GM12878 (cell line): ENCODE measurements around the gene CNTNAP2. TPM values are rescaled to one million over a fixed set of nuclear protein-coding genes. Genes with fewer than 3 reads are reported as not detected.

Experiments
- ATAC-seq: fragments of 200-7000 bp; cut with Tn5 transposase; 3 replicates; pipeline ENCODE4 v1.9.1; 2020; ENCODE audit warnings: mild to moderate bottlenecking, moderate library complexity
- BruUV-seq: library from RNA; stranded (reverse); fragments of 400-500 nt; replicated peaks from 2 replicates; lab custom pipeline; 2021; lab: Mats Ljungman, UMichigan
- CTCF ChIA-PET: fragments of 300-600 bp; sonication (Branson Sonifier 250); formaldehyde crosslinking; extraction: SDS; loops from one replicate; lab custom pipeline; 2021; ENCODE audit warnings: inconsistent platforms; lab: Yijun Ruan, JAX
- POLR2A ChIA-PET: fragments of 350-600 bp; formaldehyde crosslinking; extraction: SDS; loops from one replicate; lab custom pipeline; 2021; ENCODE audit warnings: inconsistent platforms; lab: Charles Lee
- RAD21 ChIA-PET: fragments of 300-600 bp; sonication (Branson Sonifier 250); formaldehyde crosslinking; loops from one replicate; lab custom pipeline; 2023; ENCODE audit warnings: antibody characterized with exemption; ENCODE audit not compliant: unreplicated experiment; lab: Charles Lee
- SMC1A ChIA-PET: fragments of 300-600 bp; sonication (Branson Sonifier 250); formaldehyde crosslinking; loops from one replicate; lab custom pipeline; 2023; ENCODE audit not compliant: unreplicated experiment, uncharacterized antibody; lab: Charles Lee
- DNase-seq: peaks from one replicate; pipeline ENCODE4 v3.0.0-alpha.2; 2011; ENCODE audit warnings: low read depth, low spot score
- FAIRE-seq: peaks from 3 replicates; lab custom pipeline; 2011; peaks lifted over from hg19 to GRCh38; lab: Jason Lieb, UNC
- H2AFZ ChIP-seq: 2 replicates; pipeline ENCODE4 v1.6.0; 2011; ENCODE audit warnings: low read depth, low read length, control low read depth; ENCODE audit not compliant: control insufficient read depth
- H3K27ac ChIP-seq: 2 replicates; pipeline ENCODE4 v1.5.1; 2011; ENCODE audit warnings: control low read depth; ENCODE audit not compliant: control insufficient read depth, insufficient read depth
- H3K27me3 ChIP-seq, 2 experiments: replicated peaks in 1 of 2; 2 replicates each; pipeline versions ENCODE4 v1.6.0 to v1.6.1; 2011; ENCODE audit warnings: low read length in 1 of 2; ENCODE audit not compliant: control insufficient read depth in 2 of 2, insufficient read depth in 2 of 2
- H3K36me3 ChIP-seq, 2 experiments: 2 replicates each; pipeline ENCODE4 v1.5.1; 2011; ENCODE audit warnings: low read length in 1 of 2; ENCODE audit not compliant: control insufficient read depth in 2 of 2, insufficient read depth in 2 of 2
- H3K4me1 ChIP-seq: 2 replicates; pipeline ENCODE4 v1.6.1; 2011; ENCODE audit warnings: mild to moderate bottlenecking, low read length, moderate library complexity, mixed read lengths; ENCODE audit not compliant: control insufficient read depth, insufficient read depth
- H3K4me2 ChIP-seq: 2 replicates; pipeline ENCODE4 v1.6.0; 2011; ENCODE audit warnings: control low read depth; ENCODE audit not compliant: control insufficient read depth, insufficient read depth
- H3K4me3 ChIP-seq: fragments of 200-600 bp; sonication (generic); 2 replicates; pipeline ENCODE4 v1.5.1; 2016
- H3K79me2 ChIP-seq: 2 replicates; pipeline ENCODE4 v1.6.0; 2011; ENCODE audit warnings: low read length; ENCODE audit not compliant: control insufficient read depth, insufficient read depth
- H3K9ac ChIP-seq: 2 replicates; pipeline ENCODE4 v1.8.0; 2011; ENCODE audit warnings: low read length, control low read depth, mixed read lengths; ENCODE audit not compliant: control insufficient read depth, insufficient read depth
- H3K9me3 ChIP-seq: replicated peaks from 3 replicates; pipeline ENCODE4 v1.5.1; 2011; ENCODE audit warnings: mild to moderate bottlenecking, low read length; ENCODE audit not compliant: control insufficient read depth, insufficient read depth
- H4K20me1 ChIP-seq: 2 replicates; pipeline ENCODE4 v1.6.0; 2011; ENCODE audit not compliant: control insufficient read depth, insufficient read depth
- CBFB ChIP-seq: IDR thresholded peaks from 2 replicates; pipeline ENCODE4 v1.6.1; 2016; ENCODE audit warnings: antibody characterized with exemption, low read depth
- CBX5 ChIP-seq: sonication (generic); IDR thresholded peaks from 2 replicates; pipeline ENCODE4 v1.6.1; 2016; ENCODE audit warnings: low read depth, moderate library complexity, mild to moderate bottlenecking, inconsistent platforms
- CEBPZ ChIP-seq: fragments of 150-350 bp; IDR thresholded peaks from 2 replicates; pipeline ENCODE4 v1.6.1; 2016; ENCODE audit warnings: low read depth, low read length
- HSF1 ChIP-seq: fragments of 150-350 bp; IDR thresholded peaks from 2 replicates; pipeline ENCODE4 v1.6.1; 2014; ENCODE audit warnings: mild to moderate bottlenecking, low read depth, low read length
- JUND ChIP-seq: IDR thresholded peaks from 2 replicates; pipeline ENCODE4 v1.6.1; 2012; ENCODE audit warnings: low read depth, mild to moderate bottlenecking, low read length, improper control_type of control experiment, moderate library complexity
- LARP7 ChIP-seq: fragments of 450-650 bp; IDR thresholded peaks from 2 replicates; pipeline ENCODE4 v1.6.1; 2017; ENCODE audit warnings: mild to moderate bottlenecking
- RB1 ChIP-seq: fragments of 450-650 bp; formaldehyde crosslinking; IDR thresholded peaks from 2 replicates; pipeline ENCODE4 v1.6.1; 2017; ENCODE audit warnings: mild to moderate bottlenecking, borderline replicate concordance
- RFX5 ChIP-seq: IDR thresholded peaks from 2 replicates; pipeline ENCODE4 v1.6.1; 2011; ENCODE audit warnings: low read depth, low read length, improper control_type of control experiment
- SIN3A ChIP-seq: IDR thresholded peaks from 2 replicates; pipeline ENCODE4 v1.6.1; 2012; ENCODE audit warnings: low read depth, low read length, improper control_type of control experiment
- SKIL ChIP-seq: fragments of 450-650 bp; IDR thresholded peaks from 2 replicates; pipeline ENCODE4 v1.6.1; 2017; ENCODE audit warnings: mild to moderate bottlenecking, low read depth, inconsistent platforms; ENCODE audit not compliant: poor library complexity, severe bottlenecking
- SMC3 ChIP-seq: IDR thresholded peaks from 2 replicates; pipeline ENCODE4 v1.6.1; 2011; ENCODE audit warnings: low read length, improper control_type of control experiment, borderline replicate concordance
- SREBF2 ChIP-seq: IDR thresholded peaks from 2 replicates; pipeline ENCODE4 v1.6.1; 2012; ENCODE audit warnings: mild to moderate bottlenecking, low read length
- SRF ChIP-seq, 2 experiments: IDR thresholded peaks; 2 replicates each; pipeline ENCODE4 v1.6.1; 2011; ENCODE audit warnings: low read depth in 2 of 2, low read length in 2 of 2, mild to moderate bottlenecking in 1 of 2, moderate library complexity in 1 of 2
- TBL1XR1 ChIP-seq: IDR thresholded peaks from 2 replicates; pipeline ENCODE4 v1.6.1; 2012; ENCODE audit warnings: low read depth, low read length, improper control_type of control experiment
- WRNIP1 ChIP-seq: IDR thresholded peaks from 2 replicates; pipeline ENCODE4 v1.6.1; 2011; ENCODE audit warnings: low read depth, low read length, improper control_type of control experiment, borderline replicate concordance
- YY1 ChIP-seq: IDR thresholded peaks from 2 replicates; pipeline ENCODE4 v1.6.1; 2011; ENCODE audit warnings: low read depth, mild to moderate bottlenecking, low read length
- WGBS: methylation state at CpG from one replicate; pipeline ENCODE4 v1.1.6; 2016; ENCODE audit warnings: low lambda C conversion rate; ENCODE audit not compliant: insufficient replicate concordance, insufficient coverage; ENCODE audit errors: missing lambda C conversion rate; 5-methylcytosine and 5-hydroxymethylcytosine counted together
- in situ Hi-C: fragments of 300-500 bp; cut with MboI; formaldehyde crosslinking; loops from 9 replicates; pipeline ENCODE4 v1.14.3; 2018; ENCODE audit warnings: mixed read lengths
- intact Hi-C: fragments of 100-400 bp; cut with micrococcal nuclease; formaldehyde crosslinking; loops from one replicate; pipeline ENCODE4 v1.14.2; 2022; ENCODE audit not compliant: unreplicated experiment
- polyA plus RNA-seq, 11 experiments: library from polyadenylated mRNA; depleted of rRNA in 4 of 11; unstranded in 6 of 11; stranded (reverse) in 5 of 11; fragments of >200 nt; fragmentation: Nextera tagmentation in 4 of 11; fragmentation: Illumina TruSeq in 1 of 11; extraction: Ambion mirVana in 4 of 11; extraction: Trizol in 1 of 11; gene quantifications; 1 replicate in 1 of 11; 2 replicates in 10 of 11; pipeline versions ENCODE4 v1.2.1 to v1.2.3, GENCODE V29; 2011 to 2016; ENCODE audit warnings: inconsistent platforms in 2 of 11, missing spikeins in 2 of 11, low read depth in 1 of 11
- total RNA-seq, 4 experiments: library from RNA; depleted of rRNA in 3 of 4; stranded (reverse); fragments of >200 nt in 3 of 4; fragmentation: Illumina TruSeq in 1 of 4; extraction: Trizol in 1 of 4; gene quantifications; 2 replicates each; pipeline versions ENCODE4 v1.2.1 to v1.2.3, GENCODE V29; 2013 to 2021
- TF ChIP-seq, protein P1 (sequence below): fragments of 450-650 bp; IDR thresholded peaks from 2 replicates; pipeline ENCODE4 v1.6.1; 2017; ENCODE audit warnings: antibody characterized with exemption, mild to moderate bottlenecking, moderate library complexity

Gene CNTNAP2
- total and polyA plus RNA-seq, 10 of the 15 experiments (the other 5 are each of a cell fraction or from before 2014, with no cell fraction given), result 0.03 to 0.08 (median 0.03) TPM; not detected in 7

GRCh38 chr7:148223160-148223559 is 2106.6 kb downstream of the CNTNAP2 start:
- Histone ChIP-seq H3K4me1 (no peaks in the 10 kb centered on the region), H4K20me1 (no peaks in the 10 kb centered on the region), H3K4me2 (no peak overlapping the region), H2AFZ (no peak overlapping the region), H3K9me3 (no peaks in the 10 kb centered on the region), H3K36me3 (no peaks in the 10 kb centered on the region), H3K27ac (no peak overlapping the region), H3K9ac (no peak overlapping the region), H3K79me2 (no peaks in the 10 kb centered on the region), H3K4me3 (no peak overlapping the region), H3K27me3 (no peaks in the 10 kb centered on the region)
- ChIA-PET CTCF (no interaction called here), RAD21 (no interaction called here), POLR2A (no interaction called here), SMC1A (no interaction called here)
- BruUV-seq, result no TSS peak
- FAIRE-seq, result no peak
- ATAC-seq, result no peak
- in situ Hi-C loops, result no loop called here
- TF ChIP-seq CEBPZ, result no peak
- no peak for TF ChIP-seq SREBF2
- no peak for TF ChIP-seq WRNIP1
- no peak for TF ChIP-seq YY1
- TF ChIP-seq SMC3, result no peak
- TF ChIP-seq LARP7, result no peak
- TF ChIP-seq RFX5, result no peak
- TF ChIP-seq RB1, result no peak
- no peak for TF ChIP-seq TBL1XR1
- TF ChIP-seq SRF (IDR thresholded peaks at IDR 0.05; ENCODE audit: low read depth in 2 of 2, low read length in 2 of 2), result no peak
- no peak for TF ChIP-seq HSF1
- no peak for TF ChIP-seq CBFB
- no peak for TF ChIP-seq SIN3A
- no peak for TF ChIP-seq SKIL
- TF ChIP-seq CBX5, result no peak
- TF ChIP-seq, protein P1, sequence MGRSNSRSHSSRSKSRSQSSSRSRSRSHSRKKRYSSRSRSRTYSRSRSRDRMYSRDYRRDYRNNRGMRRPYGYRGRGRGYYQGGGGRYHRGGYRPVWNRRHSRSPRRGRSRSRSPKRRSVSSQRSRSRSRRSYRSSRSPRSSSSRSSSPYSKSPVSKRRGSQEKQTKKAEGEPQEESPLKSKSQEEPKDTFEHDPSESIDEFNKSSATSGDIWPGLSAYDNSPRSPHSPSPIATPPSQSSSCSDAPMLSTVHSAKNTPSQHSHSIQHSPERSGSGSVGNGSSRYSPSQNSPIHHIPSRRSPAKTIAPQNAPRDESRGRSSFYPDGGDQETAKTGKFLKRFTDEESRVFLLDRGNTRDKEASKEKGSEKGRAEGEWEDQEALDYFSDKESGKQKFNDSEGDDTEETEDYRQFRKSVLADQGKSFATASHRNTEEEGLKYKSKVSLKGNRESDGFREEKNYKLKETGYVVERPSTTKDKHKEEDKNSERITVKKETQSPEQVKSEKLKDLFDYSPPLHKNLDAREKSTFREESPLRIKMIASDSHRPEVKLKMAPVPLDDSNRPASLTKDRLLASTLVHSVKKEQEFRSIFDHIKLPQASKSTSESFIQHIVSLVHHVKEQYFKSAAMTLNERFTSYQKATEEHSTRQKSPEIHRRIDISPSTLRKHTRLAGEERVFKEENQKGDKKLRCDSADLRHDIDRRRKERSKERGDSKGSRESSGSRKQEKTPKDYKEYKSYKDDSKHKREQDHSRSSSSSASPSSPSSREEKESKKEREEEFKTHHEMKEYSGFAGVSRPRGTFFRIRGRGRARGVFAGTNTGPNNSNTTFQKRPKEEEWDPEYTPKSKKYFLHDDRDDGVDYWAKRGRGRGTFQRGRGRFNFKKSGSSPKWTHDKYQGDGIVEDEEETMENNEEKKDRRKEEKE, result no peak
- TF ChIP-seq JUND, result no peak
- 4% methylated on average over 1 of the region's 1 CpG for WGBS
- intact Hi-C loops, result no loop called here
- no peak for DNase-seq
